ENCODE data around the gene NUAK1.

DNA sequence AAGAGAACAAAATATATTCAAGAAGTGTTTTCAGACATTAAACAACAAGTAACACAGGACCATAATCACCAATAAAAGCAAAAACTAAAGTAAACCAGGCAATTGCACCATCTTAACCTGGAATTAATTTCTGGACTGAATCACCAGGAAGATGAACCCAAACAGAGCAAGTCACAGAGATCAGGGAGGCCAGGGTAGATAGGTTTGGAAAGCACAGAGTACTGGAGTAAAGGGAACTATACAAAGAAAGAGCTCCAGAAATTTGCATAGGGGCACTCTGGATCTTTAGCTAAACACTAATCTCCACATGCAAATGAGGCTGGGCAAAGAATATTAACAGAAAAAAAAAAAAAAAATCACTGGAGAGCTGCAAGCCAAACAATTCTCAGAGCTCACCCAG, 84.7 kb downstream of the NUAK1 start:
- TF ChIP-seq POLR2A (IDR thresholded peaks at IDR 0.05), result no peak
- TF ChIP-seq, protein P1, sequence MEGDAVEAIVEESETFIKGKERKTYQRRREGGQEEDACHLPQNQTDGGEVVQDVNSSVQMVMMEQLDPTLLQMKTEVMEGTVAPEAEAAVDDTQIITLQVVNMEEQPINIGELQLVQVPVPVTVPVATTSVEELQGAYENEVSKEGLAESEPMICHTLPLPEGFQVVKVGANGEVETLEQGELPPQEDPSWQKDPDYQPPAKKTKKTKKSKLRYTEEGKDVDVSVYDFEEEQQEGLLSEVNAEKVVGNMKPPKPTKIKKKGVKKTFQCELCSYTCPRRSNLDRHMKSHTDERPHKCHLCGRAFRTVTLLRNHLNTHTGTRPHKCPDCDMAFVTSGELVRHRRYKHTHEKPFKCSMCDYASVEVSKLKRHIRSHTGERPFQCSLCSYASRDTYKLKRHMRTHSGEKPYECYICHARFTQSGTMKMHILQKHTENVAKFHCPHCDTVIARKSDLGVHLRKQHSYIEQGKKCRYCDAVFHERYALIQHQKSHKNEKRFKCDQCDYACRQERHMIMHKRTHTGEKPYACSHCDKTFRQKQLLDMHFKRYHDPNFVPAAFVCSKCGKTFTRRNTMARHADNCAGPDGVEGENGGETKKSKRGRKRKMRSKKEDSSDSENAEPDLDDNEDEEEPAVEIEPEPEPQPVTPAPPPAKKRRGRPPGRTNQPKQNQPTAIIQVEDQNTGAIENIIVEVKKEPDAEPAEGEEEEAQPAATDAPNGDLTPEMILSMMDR (IDR thresholded peaks at IDR 0.05), result no peak
- TF ChIP-seq POLR2AphosphoS5 (IDR thresholded peaks at IDR 0.05), result no peak
- no peak for TF ChIP-seq EP300 (IDR thresholded peaks at IDR 0.05)
